ENCODE measurements around the gene TNS4.

TNS4 gene

GRCh38 chr17:40529991-40530390, 28.6 kb upstream of the TNS4 start:
- TF ChIP-seq POU2F2 (IDR thresholded peaks at IDR 0.05; ENCODE audit: low read depth, low read length) (no peak), TAF1 (IDR thresholded peaks at IDR 0.05; ENCODE audit: low read depth, low read length) (no peak), SPI1 (IDR thresholded peaks at IDR 0.05; ENCODE audit: low read depth, low read length) (no peak), POLR2AphosphoS5 (IDR thresholded peaks at IDR 0.05; ENCODE audit: low read depth, low read length) (no peak)
- FAIRE-seq (no peak), DNase-seq (ENCODE audit: insufficient read length, low spot score) (no peak)

GRCh38 chr17:40528692-40529417, 27.4 kb upstream of the TNS4 start:
- TF ChIP-seq POU2F2 (IDR thresholded peaks at IDR 0.05; ENCODE audit: low read depth, low read length) (no peak), SPI1 (IDR thresholded peaks at IDR 0.05; ENCODE audit: low read depth, low read length) (no peak), POLR2AphosphoS5 (IDR thresholded peaks at IDR 0.05; ENCODE audit: low read depth, low read length) (no peak), POLR2A (IDR thresholded peaks at IDR 0.05; ENCODE audit: low read depth, low read length) (no peak), PAX5 (IDR thresholded peaks at IDR 0.05; ENCODE audit: insufficient read depth, low read length, severe bottlenecking) (no peak)
- FAIRE-seq (no peak), DNase-seq (ENCODE audit: insufficient read length, low spot score) (no peak)

DNA sequence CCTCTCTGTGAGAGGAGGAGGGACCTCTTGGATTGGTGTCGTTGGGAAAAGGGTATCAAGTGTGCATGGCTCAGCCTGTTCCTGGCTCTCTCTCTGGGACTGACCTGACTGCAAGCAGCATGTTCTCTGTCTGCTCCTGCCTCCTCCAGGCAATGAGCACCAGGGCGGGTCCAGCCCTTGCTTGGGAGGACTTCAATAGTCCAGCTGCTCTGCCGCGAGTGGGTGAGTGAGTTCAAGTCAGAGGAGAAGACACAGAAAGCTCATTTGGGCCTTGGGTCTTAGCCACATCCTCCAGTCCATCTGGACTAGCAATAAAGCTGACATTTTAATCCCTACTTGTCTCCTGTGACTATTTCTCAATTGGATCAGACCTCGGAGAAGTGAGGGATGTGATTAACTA, 25.2 kb upstream of the TNS4 start:
- FAIRE-seq (no peak), DNase-seq (ENCODE audit: insufficient read length, low spot score) (no peak)
- TF ChIP-seq PAX5 (IDR thresholded peaks at IDR 0.05; ENCODE audit: insufficient read depth, low read length, severe bottlenecking) (no peak), TAF1 (IDR thresholded peaks at IDR 0.05; ENCODE audit: low read depth, low read length) (no peak), POLR2AphosphoS5 (IDR thresholded peaks at IDR 0.05; ENCODE audit: low read depth, low read length) (no peak), POU2F2 (IDR thresholded peaks at IDR 0.05; ENCODE audit: low read depth, low read length) (no peak), POLR2A (IDR thresholded peaks at IDR 0.05; ENCODE audit: low read depth, low read length) (no peak), SPI1 (IDR thresholded peaks at IDR 0.05; ENCODE audit: low read depth, low read length) (no peak)

DNA sequence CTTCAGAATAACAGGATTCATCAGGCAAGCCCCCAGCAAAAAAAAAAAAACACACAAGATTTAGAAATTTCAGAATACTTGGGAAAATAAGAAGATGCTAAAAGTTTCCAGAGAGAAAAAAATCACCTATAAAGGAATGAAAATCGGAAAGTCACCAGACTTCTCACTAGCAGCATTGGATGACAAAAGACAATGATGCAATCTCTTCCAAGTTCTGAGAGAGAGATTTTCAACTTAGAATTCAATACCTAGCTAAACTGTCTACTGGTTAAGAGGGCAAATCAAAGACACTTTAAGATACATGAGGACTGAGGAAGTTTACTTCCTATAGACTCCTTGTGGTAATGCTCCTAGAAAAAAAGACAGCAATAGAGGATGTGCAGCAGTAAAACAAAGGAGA, 23.9 kb upstream of the TNS4 start:
- no peak for DNase-seq (ENCODE audit: insufficient read length, low spot score)
- no peak for FAIRE-seq
- TF ChIP-seq SPI1 (IDR thresholded peaks at IDR 0.05; ENCODE audit: low read depth, low read length), result no peak
- no peak for TF ChIP-seq PAX5 (IDR thresholded peaks at IDR 0.05; ENCODE audit: insufficient read depth, low read length, severe bottlenecking)
- TF ChIP-seq POLR2A (IDR thresholded peaks at IDR 0.05; ENCODE audit: low read depth, low read length), result no peak
- no peak for TF ChIP-seq POU2F2 (IDR thresholded peaks at IDR 0.05; ENCODE audit: low read depth, low read length)
- no peak for TF ChIP-seq TAF1 (IDR thresholded peaks at IDR 0.05; ENCODE audit: low read depth, low read length)
- no peak for TF ChIP-seq POLR2AphosphoS5 (IDR thresholded peaks at IDR 0.05; ENCODE audit: low read depth, low read length)

DNA sequence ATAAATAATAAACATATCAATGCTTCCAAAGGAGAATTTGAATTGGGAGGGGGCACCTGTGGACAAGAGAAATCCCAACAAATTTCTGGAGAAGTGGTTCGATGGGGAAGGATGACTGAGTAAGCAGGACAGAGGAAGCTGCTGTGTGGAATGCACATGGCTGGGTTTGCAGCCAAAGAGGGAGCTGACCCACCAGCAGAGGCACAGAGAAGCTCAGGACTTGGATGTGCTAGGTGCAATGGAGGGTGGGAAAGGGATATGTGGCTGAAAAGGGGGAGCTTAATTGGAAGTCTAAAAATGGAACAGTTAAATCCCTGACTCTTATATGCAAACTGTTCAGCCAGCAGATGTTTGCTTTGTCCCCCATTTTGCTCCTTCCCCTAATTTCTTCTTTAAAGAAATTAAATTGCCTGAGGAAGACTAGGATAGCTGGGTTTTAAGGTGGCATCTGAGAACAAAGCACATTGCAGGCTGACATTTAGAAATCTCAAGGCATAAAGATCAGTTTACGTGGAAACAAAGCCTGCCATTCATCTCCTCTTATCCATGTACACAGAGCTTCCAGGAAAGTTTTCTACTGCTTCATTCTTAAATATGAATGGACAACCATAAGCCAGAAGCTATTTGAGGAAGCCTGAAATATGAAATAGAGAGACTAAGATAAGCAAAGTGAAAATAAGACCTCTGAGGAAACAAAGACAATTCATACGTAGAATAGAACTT, 23.0 kb upstream of the TNS4 start:
- FAIRE-seq (no peak), DNase-seq (ENCODE audit: insufficient read length, low spot score) (no peak)
- TF ChIP-seq SPI1 (IDR thresholded peaks at IDR 0.05; ENCODE audit: low read depth, low read length) (no peak), PAX5 (IDR thresholded peaks at IDR 0.05; ENCODE audit: insufficient read depth, low read length, severe bottlenecking) (no peak), POLR2A (IDR thresholded peaks at IDR 0.05; ENCODE audit: low read depth, low read length) (no peak), TAF1 (IDR thresholded peaks at IDR 0.05; ENCODE audit: low read depth, low read length) (no peak), POLR2AphosphoS5 (IDR thresholded peaks at IDR 0.05; ENCODE audit: low read depth, low read length) (no peak), POU2F2 (IDR thresholded peaks at IDR 0.05; ENCODE audit: low read depth, low read length) (no peak)

DNA sequence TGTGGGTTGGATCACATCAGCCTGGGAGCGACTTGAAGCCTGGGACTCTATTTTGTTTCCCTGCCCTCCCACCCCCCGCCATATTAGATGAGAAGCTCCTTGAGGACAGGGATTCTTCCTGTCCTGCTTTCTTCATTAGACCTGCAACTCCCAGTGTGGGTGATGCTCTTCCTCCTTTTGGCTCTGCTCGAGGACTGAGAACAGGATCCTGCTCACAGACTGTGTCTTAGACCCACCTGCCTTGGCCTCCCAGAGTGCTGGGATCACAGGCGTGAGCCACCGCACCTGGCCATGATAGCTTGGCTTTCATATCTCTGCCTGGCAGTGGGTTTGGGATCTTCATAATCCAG, 21.5 kb upstream of the TNS4 start:
- FAIRE-seq (no peak), DNase-seq (ENCODE audit: insufficient read length, low spot score) (no peak)
- TF ChIP-seq TAF1 (IDR thresholded peaks at IDR 0.05; ENCODE audit: low read depth, low read length) (no peak), POLR2A (IDR thresholded peaks at IDR 0.05; ENCODE audit: low read depth, low read length) (no peak), PAX5 (IDR thresholded peaks at IDR 0.05; ENCODE audit: insufficient read depth, low read length, severe bottlenecking) (no peak), SPI1 (IDR thresholded peaks at IDR 0.05; ENCODE audit: low read depth, low read length) (no peak), POLR2AphosphoS5 (IDR thresholded peaks at IDR 0.05; ENCODE audit: low read depth, low read length) (no peak), POU2F2 (IDR thresholded peaks at IDR 0.05; ENCODE audit: low read depth, low read length) (no peak)

DNA sequence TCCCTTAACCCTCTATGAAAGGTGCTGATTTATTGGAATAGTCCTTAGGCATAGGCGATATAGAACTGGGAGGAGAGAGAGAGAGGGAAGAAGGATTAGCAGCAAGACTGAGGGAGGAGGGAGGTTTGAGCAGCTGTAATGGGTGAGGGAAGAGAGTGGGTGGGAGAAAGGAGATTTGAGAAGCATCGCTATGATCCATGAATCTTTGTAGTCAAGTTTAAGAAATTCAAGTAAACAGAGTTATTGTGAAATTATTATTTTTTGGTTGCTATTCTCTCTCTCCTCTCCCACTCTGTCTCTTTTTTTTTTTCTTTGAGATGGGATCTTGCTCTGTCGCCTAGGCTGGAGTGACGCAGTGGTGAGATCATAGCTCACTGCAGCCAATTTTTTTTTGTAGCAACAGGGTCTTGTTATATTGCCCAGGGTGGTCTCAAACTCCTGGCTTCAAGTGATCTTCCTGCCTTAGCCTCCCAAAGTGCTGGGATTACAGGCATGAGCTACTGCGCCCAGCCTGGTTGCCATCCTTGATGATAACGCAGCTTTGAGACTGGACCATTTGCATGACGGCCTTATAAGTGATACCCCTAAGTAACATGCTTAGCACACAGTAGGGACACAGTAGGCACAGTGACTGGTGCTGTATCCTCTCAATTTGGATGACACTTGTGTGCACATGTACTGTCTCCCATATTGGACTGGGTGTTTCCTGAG, 21.0 kb upstream of the TNS4 start:
- no peak for FAIRE-seq
- no peak for DNase-seq (ENCODE audit: insufficient read length, low spot score)
- TF ChIP-seq SPI1 (IDR thresholded peaks at IDR 0.05; ENCODE audit: low read depth, low read length) (no peak), TAF1 (IDR thresholded peaks at IDR 0.05; ENCODE audit: low read depth, low read length) (no peak), POLR2AphosphoS5 (IDR thresholded peaks at IDR 0.05; ENCODE audit: low read depth, low read length) (no peak), POU2F2 (IDR thresholded peaks at IDR 0.05; ENCODE audit: low read depth, low read length) (no peak), PAX5 (IDR thresholded peaks at IDR 0.05; ENCODE audit: insufficient read depth, low read length, severe bottlenecking) (no peak), POLR2A (IDR thresholded peaks at IDR 0.05; ENCODE audit: low read depth, low read length) (no peak)

DNA sequence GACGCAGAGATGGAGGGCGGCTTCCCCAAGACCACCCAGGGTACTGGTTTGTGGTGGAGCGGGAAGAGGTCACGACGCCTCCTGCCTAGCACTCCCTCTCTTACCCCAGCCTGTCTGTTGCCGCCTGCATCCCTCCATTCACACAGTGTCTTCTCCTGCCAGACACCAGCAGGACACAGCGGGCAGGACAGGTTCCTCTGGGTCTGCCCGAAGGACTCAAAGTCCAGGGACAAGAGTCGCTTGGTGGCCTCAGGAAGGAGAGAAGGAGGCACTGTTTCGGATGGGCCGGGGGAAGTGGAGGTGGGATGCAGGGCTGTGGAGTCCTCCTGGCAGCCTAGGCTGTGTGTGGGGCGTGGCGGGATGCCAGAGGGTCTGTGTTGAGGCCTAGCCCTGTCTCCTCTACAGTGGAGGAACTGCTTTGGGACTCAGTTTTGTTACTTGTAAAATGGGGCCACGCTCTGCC, 19.6 kb upstream of the TNS4 start:
- no peak for DNase-seq (ENCODE audit: insufficient read length, low spot score)
- TF ChIP-seq SPI1 (IDR thresholded peaks at IDR 0.05; ENCODE audit: low read depth, low read length), result no peak
- no peak for TF ChIP-seq POLR2A (IDR thresholded peaks at IDR 0.05; ENCODE audit: low read depth, low read length)
- TF ChIP-seq POLR2AphosphoS5 (IDR thresholded peaks at IDR 0.05; ENCODE audit: low read depth, low read length), result no peak
- no peak for TF ChIP-seq TAF1 (IDR thresholded peaks at IDR 0.05; ENCODE audit: low read depth, low read length)
- TF ChIP-seq PAX5 (IDR thresholded peaks at IDR 0.05; ENCODE audit: insufficient read depth, low read length, severe bottlenecking), result no peak
- no peak for TF ChIP-seq POU2F2 (IDR thresholded peaks at IDR 0.05; ENCODE audit: low read depth, low read length)
- no peak for FAIRE-seq

Measured in GM12891 (cell line).